HG02885 (cell line): ENCODE results near the gene NPSR1.
"Not testable (repeated sequence)": the region's sequence is repeated elsewhere in the genome, so short reads cannot be mapped to it uniquely, and the experiment has no call there.

ENCODE experiments used
- ATAC-seq: cut with Tn5 transposase; IDR thresholded peaks from one replicate; pipeline ENCODE4 v1.9.1; 2021; ENCODE audit warnings: mild to moderate bottlenecking; ENCODE audit not compliant: unreplicated experiment, poor library complexity

NPSR1 gene, protein sequence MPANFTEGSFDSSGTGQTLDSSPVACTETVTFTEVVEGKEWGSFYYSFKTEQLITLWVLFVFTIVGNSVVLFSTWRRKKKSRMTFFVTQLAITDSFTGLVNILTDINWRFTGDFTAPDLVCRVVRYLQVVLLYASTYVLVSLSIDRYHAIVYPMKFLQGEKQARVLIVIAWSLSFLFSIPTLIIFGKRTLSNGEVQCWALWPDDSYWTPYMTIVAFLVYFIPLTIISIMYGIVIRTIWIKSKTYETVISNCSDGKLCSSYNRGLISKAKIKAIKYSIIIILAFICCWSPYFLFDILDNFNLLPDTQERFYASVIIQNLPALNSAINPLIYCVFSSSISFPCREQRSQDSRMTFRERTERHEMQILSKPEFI

DNA sequence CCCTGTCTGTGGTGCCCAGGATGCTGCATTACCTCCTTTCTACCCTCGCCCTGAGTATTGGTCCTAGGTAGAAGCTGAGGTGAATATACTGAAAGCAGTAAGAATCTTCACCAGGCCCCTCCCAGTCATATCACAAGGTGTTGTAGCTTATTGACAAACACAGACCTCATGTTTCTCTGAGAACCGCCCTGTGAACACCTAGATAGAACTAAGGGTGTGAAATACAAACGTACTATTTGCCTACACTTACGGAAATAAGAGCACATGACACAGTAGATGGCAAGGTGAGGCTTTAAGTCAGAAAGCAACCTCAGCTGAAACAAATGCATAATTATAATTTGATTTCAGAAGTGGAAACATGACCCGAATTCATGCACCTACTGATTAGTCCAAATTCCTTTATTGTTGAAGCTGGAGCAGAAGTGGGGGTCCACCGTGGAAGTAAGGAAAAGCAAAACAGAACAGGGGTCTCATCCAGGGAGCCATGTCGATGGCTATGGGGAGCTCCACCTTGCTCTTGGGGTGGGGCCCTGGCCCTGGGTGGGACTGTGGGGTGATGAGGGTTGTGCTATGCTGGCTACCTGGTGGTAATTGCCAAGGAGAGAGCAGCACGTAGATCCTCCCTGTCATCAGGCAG is at the start of gene NPSR1:
TSS of gene NPSR1 (plus strand) at position 587 of the 637 bp plus-strand sequence. CDS start 195 bp downstream, outside the sequence.
- ATAC-seq, result no peak

DNA sequence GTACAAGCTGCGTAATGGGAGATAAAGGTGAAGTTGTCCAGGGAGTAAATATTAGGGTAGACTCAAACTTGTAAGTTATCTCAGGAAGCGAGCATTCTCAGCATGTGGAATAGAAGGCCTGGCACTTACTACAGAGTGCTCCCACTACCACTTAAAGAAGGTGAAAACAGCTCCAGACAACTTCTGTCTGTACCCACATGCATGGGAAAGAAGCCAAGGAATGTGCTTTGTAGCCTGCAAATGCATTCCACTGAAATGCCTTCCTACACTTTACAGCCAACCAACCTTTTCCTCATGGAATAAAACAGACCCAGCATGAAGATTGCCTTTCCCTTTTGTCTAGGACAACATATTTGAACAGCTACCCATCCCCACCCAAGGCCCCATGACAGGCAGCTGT is 45.4 kb upstream of the NPSR1 start:
- no peak for ATAC-seq

DNA sequence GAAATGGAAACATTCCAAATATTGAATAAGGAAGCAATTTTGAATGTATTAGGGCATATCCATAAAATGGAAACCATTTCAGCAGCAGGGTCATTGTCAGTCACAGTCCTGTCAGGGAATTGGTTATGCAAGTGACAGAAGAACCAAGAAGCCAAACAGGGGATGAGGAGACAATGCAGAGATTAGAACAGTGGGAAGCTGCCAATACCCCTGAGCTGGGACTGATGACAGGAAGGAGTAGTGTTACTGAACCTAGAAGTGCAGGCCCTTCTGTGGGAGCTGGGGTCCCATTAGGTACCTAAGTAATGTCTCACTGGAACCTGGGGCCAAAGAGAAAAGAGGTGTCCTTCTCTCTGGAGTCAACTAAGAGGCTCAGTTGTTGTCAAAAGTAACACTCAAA is 37.6 kb upstream of the NPSR1 start:
- no peak for ATAC-seq

DNA sequence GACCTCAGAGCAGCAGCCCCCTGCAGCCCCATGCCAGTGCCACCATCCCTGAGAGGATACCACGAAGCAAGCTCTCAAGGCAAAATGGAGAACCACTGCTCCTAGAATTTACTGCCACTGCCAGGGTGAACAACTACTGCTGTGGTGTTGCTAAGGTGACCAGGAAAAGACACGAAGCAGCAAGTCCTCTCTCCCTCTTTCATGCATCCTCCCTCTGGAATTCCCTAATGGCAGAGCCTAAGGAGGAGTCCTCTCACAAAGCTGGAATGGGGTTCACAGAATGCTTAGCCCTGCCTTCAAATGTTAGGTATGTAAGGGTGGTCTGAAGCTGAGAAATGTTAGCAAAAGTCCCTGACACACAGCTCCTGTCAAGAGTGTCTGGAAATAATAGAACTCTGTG is 35.8 kb upstream of the NPSR1 start:
- ATAC-seq, result no peak

DNA sequence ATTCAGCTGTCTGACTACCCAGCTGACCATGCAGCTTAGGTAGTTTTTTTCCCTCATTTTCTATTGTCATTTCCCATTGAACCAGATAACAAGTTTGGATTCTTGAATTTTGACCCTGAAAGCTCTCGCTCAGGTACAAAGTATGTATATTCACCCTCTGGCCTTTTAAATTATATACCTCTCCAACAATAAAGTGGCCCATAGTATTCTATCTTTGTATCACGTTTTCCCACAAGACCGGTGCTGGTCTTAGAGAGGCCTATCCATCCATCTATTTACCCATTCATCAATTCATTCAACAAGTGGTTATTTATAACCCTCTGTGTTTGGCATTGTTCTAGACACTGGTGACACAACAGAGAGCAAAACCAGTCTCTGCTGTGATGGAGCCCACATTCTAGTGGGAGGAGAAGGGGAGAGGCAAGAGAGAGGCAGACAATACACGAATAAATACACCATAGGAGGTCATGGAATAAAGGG is 35.2 kb upstream of the NPSR1 start:
- ATAC-seq, result no peak

DNA sequence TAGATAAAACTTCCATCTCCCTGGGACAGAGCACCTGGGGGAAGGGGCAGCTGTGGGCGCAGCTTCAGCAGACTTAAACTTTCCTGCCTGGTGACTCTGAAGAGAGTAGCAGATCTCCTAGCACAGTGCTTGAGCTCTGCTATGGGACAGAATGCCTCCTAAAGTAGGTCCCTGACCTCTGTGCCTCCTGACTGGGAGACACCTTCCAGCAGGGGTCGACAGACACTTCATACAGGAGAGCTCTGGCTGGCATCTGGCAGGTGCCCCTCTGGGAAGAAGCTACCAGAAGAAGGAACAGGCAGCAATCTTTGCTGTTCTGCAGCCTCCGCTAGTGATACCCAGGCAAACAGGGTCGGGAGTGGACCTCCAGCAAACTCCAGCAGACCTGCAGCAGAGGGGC is 29.4 kb upstream of the NPSR1 start:
- not testable (repeated sequence) for ATAC-seq

DNA sequence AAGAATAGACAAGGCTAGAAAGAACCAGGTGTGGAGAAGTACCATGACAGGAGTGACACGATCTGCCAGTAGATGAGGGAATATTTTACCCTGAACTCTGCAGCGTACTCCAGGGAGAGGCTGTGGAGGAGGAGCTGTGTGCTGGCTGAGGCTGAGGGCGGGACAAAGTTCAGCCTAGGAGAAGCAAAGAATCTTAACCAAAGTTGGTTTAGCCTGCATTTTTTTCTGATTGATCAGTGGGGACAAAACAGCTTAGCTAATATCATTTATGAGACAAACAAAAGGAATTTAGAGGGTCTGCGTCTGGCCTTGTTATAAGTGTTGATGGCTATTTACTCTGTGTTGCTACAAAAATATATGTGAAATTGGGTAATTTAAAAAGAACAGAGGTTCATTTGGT is 5.2 kb upstream of the NPSR1 start:
- ATAC-seq, result no peak

DNA sequence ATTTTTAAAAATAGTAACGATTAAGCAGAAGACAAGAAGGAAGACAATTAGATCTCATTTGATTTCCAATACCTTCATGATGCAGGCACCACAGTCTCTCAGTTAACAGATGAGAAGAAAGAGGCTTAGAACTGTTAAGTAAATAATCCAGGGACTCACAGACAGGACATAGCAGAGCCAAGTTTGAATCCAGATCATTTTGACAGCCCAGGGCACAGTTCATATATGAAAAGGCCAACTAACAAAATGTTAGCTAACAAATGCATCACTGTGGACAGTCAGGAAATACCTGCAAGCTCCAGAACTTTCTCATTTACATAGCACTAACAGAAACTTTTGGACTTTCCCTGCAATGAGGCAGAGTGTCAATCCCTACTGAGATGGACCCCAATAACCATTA is 4.2 kb upstream of the NPSR1 start:
- no peak for ATAC-seq

DNA sequence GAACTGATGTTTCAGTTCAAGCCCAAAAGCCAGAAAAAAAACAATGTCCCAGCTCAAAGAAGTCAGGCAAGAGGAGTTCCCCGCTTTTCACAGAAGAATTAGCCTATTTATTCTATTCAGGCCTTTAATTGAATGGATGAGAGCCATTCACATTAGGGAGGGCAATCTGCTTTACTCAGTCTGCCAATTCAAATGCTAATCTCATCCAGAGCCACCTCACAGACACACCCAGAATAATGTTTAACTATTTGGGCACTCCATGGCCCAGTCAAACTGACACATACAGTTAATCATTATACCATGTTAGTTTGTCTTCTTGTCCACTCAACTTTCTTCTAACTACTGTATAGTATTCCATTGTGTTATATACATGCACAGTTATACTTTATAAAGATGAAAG is 2.6 kb upstream of the NPSR1 start:
- ATAC-seq, result no peak

DNA sequence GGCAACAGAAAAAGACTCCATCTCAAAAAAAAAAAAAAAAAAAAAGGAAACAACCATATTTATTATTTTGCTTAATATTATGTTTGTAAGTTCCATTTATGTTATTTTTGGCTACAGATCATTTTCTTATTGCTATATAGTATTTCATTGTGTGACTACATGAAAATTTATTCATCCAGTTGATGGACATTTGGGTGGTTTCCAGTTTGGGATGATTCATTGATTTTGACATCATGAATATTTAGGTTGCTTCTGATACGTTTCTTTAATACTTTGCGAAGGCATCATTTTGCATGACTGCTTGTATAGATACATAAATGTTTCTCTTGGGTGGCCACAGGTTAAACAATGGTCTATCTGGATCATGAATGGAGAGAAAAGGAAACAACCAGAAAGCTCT is 2.0 kb upstream of the NPSR1 start:
- ATAC-seq, result no peak

DNA sequence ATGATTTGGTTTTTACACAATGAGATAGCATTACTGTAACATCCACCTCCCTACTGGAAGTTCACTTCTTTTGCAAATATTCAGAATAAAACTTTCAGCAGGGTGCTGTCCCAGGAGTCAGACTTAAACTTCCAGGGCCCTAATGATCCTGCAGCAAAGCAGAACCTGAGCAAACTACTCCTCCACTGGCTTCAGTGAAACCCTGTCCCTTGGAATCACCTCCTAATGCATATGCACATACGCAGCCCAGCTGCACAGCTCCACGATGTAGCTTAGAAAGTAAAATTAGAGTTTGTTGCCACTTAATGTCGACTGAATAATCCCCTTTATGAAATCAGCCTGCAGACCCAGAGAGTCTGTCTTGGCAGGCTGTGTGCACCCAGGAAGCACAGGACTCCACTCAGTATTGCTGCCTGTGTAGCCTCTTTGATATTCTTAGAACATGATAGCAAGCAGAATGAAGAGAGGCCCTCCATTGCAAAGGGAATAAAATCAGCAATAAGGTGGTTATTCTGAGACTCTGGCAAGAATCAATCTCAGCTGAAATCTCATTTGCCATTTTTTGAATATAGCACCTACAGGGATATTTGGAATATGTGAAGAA is 1.6 kb downstream of the NPSR1 start:
- no peak for ATAC-seq

DNA sequence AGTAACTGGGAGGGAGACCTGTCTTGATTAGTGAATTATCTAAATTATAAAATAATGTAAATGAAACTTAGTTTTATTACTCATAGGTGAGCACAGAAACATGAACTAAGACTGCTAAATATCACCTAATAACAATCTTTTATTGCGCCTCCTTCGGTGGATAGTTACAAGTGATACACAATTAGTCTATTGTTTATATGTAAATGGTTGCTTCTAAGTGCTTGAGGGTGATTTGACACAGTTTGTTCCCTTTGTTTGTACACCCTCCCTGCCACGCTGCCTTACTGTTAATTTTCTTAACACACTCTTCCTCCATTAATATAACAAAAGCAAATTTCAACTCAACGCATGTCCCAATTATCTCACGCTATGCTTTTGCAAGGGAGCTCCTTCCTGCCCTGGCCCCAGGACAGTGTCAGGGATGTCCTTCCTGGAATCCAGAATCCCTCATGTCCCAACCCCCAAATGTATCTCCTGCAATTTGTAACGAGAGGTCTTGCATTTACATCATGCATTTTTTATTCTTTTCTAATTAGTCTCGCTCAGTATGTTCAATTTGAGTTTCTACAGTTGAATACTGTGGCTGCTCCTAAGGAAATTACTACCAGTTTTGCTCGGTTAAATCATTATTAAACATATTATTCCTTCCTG is 4.2 kb downstream of the NPSR1 start:
- ATAC-seq, result no peak

DNA sequence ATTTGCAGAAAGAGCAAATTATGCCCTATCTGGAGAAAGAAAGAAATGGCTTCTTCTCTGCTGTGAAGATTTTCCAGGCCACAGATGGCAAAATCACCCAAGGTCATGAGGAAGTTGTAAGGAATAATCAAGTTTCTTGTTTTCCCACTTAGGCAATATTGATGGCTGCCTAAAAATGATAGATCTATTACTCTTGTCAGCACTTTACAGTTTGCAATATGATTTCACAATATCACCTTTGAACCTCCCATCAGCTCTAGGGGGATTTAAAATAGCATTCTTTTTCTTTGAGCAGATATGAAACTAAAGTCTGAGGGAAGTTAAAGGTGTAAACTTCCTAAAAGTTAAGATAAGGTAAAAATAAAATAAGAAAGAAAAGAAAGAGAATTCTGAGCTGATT is 6.7 kb downstream of the NPSR1 start:
- no peak for ATAC-seq

DNA sequence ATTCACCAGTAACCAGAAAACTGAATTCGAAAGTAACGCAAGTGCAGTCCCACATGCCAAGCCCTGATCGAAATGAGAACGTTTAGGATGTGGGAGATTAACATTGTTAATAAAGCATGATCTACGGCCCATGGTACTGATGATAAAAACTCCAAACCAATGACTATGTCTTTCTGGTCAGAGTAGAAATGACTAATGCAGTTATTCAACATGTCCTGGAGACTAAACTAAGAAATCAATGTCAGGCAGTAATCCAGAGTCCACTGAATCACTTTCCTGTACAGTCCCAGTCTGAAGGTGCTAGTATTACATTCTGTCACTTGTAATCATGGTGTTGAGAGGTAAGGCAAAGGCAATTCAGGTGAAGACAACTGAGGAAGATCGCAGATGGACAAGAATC is 14.4 kb downstream of the NPSR1 start:
- no peak for ATAC-seq

DNA sequence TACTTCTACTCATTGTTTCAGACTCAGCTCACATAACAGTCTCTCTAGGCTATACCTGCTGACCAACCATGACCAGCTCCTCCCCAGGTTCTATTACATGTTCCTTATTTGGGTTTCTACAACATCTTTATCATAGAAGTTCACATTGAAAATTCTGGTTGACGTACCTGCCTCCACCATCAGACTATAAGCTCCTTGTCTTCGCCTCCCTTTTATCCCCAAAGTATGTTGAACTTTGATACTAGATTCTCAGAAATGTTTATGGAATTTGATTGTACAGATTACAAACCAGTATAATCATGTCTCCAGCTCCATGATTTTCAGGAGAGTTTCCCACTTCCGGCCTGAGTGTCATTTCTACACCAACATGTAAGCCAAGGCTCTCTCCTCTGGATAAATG is 15.0 kb downstream of the NPSR1 start:
- ATAC-seq, result no peak

DNA sequence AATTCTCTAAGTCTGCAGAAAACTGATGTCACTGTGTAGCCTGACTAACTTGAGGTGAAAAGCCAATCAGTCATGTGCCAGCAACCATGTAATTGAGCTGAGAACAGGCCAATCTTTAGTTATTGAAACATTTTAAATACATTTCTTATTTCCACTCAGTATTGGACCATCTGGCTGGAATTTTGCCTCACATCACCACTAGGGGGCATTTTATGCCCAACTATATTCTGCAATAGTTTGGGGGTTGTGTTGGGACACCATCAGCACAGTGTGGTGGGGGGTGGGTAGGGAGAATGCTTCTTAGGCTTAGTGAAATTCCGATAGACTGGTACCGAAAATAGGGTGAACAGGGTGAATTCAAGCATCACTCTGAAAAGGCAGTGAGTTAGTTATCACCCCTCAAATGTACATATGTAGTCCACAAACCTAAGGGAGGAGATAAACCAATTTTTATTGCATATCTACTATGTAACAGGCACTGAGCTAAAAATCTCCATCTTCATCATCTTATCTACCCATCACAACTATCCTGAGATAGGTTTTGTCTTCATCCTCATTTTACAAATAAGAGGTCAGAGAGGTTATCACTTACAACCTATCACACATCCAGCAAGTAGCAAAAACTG is 17.8 kb downstream of the NPSR1 start:
- ATAC-seq, result peak; percentile 82

DNA sequence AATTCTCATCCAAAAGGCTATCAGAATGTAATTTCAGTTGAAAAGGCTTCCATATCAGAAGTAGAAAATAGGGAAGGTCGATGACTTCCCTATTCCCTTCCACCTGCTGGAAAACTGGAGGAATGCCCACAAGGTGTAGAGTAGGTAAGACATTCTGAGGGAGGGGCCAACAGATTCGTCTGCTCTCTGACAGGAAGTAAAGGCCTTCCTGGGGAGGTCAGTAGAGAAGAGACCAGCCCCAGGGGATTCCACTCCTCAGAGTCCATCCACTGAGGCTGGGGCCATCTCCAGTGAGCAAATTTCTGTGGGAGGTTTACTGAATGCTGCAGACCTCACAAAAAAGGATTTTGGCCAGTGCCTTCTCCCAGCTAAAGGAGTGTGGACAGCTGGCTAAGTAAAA is 19.5 kb downstream of the NPSR1 start:
- ATAC-seq, result no peak

DNA sequence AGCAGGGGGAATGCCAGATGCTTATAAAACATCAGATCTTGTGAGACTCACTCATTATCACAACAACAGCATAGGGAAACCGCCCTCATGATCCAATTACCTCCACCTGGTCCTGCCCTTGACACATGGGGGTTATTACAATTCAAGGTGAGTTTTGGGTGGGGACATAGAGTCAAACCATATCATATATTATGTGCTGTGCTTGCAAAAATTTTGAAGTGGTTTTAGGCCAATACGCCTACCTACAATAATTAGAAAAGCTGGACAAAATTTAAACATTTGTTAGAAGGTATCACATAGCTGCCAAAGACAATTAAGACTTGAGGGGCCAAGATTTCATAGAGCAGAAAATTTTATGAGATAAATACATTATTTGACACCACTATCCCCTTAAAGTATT is 29.5 kb downstream of the NPSR1 start:
- no peak for ATAC-seq

DNA sequence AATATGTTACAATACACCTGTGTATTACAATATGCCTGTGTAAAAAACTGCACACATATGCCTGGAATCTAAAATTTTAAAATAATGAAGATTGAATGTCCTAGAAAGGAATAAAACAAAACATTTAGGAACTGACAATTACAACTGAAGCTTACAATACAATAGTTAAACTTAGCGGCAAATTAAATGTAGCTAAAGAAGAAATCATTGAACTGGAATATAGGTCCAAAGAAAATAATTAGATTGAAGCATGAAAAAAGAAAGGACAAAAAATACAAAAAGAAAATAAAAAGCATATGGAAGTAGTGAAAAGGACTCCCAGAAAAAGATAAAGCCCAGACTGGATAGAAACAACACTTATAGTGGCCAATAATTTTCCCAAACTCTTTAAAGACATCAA is 38.4 kb downstream of the NPSR1 start:
- no peak for ATAC-seq

DNA sequence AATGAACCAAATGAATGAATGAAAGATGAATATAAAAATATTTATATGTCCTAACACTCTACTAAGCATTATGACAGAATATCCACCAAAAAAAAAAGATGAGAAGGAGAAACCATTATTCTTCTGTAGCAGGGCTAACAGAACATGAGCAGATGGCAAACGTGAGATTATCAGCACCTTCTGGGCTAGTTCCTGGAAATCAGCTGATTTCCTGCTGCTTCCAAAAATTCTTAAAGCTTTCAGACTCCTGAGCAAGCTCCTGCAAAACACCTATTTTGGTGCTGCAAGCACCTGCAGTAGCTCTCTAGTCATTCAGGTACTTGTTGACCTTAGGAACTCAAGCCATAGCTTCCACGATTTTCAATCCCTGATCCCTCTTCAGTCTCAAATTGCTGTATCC is 51.8 kb downstream of the NPSR1 start:
- ATAC-seq, result no peak

DNA sequence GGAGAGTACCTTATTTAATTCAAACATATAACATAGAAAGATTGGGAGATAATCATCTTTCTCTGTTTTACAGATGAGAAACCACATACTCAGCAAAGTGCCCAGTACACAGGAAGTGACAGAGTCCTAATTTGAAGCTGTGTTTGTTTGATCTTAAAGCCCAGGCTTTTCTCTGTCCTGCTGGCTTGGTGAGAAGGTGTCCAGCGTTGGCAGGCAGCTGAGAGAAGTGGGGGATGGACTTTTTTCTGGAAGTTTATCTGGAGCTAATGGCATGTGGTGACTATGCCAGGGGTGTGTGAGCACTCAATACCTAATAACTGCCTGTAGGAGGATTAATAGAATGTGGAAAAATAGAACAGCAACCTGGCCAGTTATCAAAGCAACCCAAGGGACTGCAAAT is 60.8 kb downstream of the NPSR1 start:
- ATAC-seq, result no peak
